ENCODE data around the gene C3orf22.

The C3orf22 gene

GRCh38 chr3:126555795-126556636 is 2.7 kb downstream of the C3orf22 start:
- no peak for TF ChIP-seq EZH2phosphoT487 (IDR thresholded peaks at IDR 0.05; ENCODE audit: borderline replicate concordance)
- no peaks in the 10 kb centered on the region for H3K36me3 ChIP-seq (ENCODE audit: insufficient read depth, low read length)
- no peaks in the 10 kb centered on the region for H3K79me2 ChIP-seq (ENCODE audit: insufficient read depth, low read length)
- H3F3A ChIP-seq (ENCODE audit: low read depth): no peaks in the 10 kb centered on the region
- H3K9me3 ChIP-seq (ENCODE audit: insufficient read depth, low read depth, low read length): no peaks in the 10 kb centered on the region
- H3K9me2 ChIP-seq (replicated peaks; ENCODE audit: low read depth, low read length): no peaks in the 10 kb centered on the region
- no peak overlapping the region for H3K9ac ChIP-seq (ENCODE audit: low read depth, low read length, poor library complexity, severe bottlenecking)
- no peaks in the 10 kb centered on the region for H3K4me1 ChIP-seq (ENCODE audit: insufficient read depth, low read length, poor library complexity, severe bottlenecking)
- H4K20me1 ChIP-seq (ENCODE audit: insufficient read depth, low read length, poor library complexity, severe bottlenecking): no peaks in the 10 kb centered on the region
- no peaks in the 10 kb centered on the region for H3K27me3 ChIP-seq (ENCODE audit: insufficient read depth, low read length, poor library complexity, severe bottlenecking)
- no peak overlapping the region for H2AFZ ChIP-seq (ENCODE audit: low read length)
- H3K4me3 ChIP-seq (ENCODE audit: low read length, poor library complexity, severe bottlenecking): no peak overlapping the region
- H3K4me2 ChIP-seq (ENCODE audit: low read depth, low read length, poor library complexity, severe bottlenecking): no peak overlapping the region

GRCh38 chr3:126554560-126555525 is 3.9 kb downstream of the C3orf22 start:
- Histone ChIP-seq H3K9me3 (ENCODE audit: insufficient read depth, low read depth, low read length) (no peaks in the 10 kb centered on the region), H3K36me3 (ENCODE audit: insufficient read depth, low read length) (no peaks in the 10 kb centered on the region), H4K20me1 (ENCODE audit: insufficient read depth, low read length, poor library complexity, severe bottlenecking) (no peaks in the 10 kb centered on the region)

GRCh38 chr3:126553284-126554084 is 5.2 kb downstream of the C3orf22 start:
- H3K4me1 ChIP-seq (ENCODE audit: insufficient read depth, low read length, poor library complexity, severe bottlenecking): peaks cover 20% of the 10 kb centered on the region
- H3K36me3 ChIP-seq (ENCODE audit: insufficient read depth, low read length): no peaks in the 10 kb centered on the region

More at GRCh38 chr3:126554560-126555525, 3.9 kb downstream of the C3orf22 start:
- H2AFZ ChIP-seq (ENCODE audit: low read length): no peak overlapping the region
- no peaks in the 10 kb centered on the region for H3K9me2 ChIP-seq (replicated peaks; ENCODE audit: low read depth, low read length)
- no peak for TF ChIP-seq EZH2phosphoT487 (IDR thresholded peaks at IDR 0.05; ENCODE audit: borderline replicate concordance)
- TF ChIP-seq, protein P1, sequence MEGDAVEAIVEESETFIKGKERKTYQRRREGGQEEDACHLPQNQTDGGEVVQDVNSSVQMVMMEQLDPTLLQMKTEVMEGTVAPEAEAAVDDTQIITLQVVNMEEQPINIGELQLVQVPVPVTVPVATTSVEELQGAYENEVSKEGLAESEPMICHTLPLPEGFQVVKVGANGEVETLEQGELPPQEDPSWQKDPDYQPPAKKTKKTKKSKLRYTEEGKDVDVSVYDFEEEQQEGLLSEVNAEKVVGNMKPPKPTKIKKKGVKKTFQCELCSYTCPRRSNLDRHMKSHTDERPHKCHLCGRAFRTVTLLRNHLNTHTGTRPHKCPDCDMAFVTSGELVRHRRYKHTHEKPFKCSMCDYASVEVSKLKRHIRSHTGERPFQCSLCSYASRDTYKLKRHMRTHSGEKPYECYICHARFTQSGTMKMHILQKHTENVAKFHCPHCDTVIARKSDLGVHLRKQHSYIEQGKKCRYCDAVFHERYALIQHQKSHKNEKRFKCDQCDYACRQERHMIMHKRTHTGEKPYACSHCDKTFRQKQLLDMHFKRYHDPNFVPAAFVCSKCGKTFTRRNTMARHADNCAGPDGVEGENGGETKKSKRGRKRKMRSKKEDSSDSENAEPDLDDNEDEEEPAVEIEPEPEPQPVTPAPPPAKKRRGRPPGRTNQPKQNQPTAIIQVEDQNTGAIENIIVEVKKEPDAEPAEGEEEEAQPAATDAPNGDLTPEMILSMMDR (conservative IDR thresholded peaks at IDR 0.05; ENCODE audit: low read length): no peak
- H3F3A ChIP-seq (ENCODE audit: low read depth): no peaks in the 10 kb centered on the region
- H3K9ac ChIP-seq (ENCODE audit: low read depth, low read length, poor library complexity, severe bottlenecking): no peak overlapping the region
- H3K4me1 ChIP-seq (ENCODE audit: insufficient read depth, low read length, poor library complexity, severe bottlenecking): peaks cover 7% of the 10 kb centered on the region
- H3K4me2 ChIP-seq (ENCODE audit: low read depth, low read length, poor library complexity, severe bottlenecking): no peak overlapping the region
- no peak overlapping the region for H3K4me3 ChIP-seq (ENCODE audit: low read length, poor library complexity, severe bottlenecking)
- no peaks in the 10 kb centered on the region for H3K79me2 ChIP-seq (ENCODE audit: insufficient read depth, low read length)
- no peaks in the 10 kb centered on the region for H3K27me3 ChIP-seq (ENCODE audit: insufficient read depth, low read length, poor library complexity, severe bottlenecking)

More at GRCh38 chr3:126553284-126554084, 5.2 kb downstream of the C3orf22 start:
- Histone ChIP-seq H2AFZ (ENCODE audit: low read length) (no peak overlapping the region), H3F3A (ENCODE audit: low read depth) (no peaks in the 10 kb centered on the region), H3K9ac (ENCODE audit: low read depth, low read length, poor library complexity, severe bottlenecking) (no peak overlapping the region), H3K4me2 (ENCODE audit: low read depth, low read length, poor library complexity, severe bottlenecking) (no peak overlapping the region), H3K4me3 (ENCODE audit: low read length, poor library complexity, severe bottlenecking) (no peak overlapping the region), H3K27me3 (ENCODE audit: insufficient read depth, low read length, poor library complexity, severe bottlenecking) (no peaks in the 10 kb centered on the region), H3K9me2 (replicated peaks; ENCODE audit: low read depth, low read length) (no peaks in the 10 kb centered on the region), H3K79me2 (ENCODE audit: insufficient read depth, low read length) (no peaks in the 10 kb centered on the region), H3K9me3 (ENCODE audit: insufficient read depth, low read depth, low read length) (no peaks in the 10 kb centered on the region), H4K20me1 (ENCODE audit: insufficient read depth, low read length, poor library complexity, severe bottlenecking) (no peaks in the 10 kb centered on the region)
- TF ChIP-seq, protein P1 (conservative IDR thresholded peaks at IDR 0.05; ENCODE audit: low read length): no peak
- no peak for TF ChIP-seq EZH2phosphoT487 (IDR thresholded peaks at IDR 0.05; ENCODE audit: borderline replicate concordance)

Measured in Loucy (cell line).